ENCODE measurements around the gene HMX3. TPM values are rescaled to one million over a fixed set of nuclear protein-coding genes. Genes with fewer than 3 reads are reported as not detected.

The HMX3 gene
- total RNA-seq, 2 experiments from 2014 or later, result 0.34 TPM; not detected in 1

- POLR2A ChIA-PET, result interaction anchor here (1.2 to 3.1 kb wide), 4 partner anchors 10 to 96 kb away, joined by 3 to 24 read pairs (median 13); no protein-coding TSS in a partner anchor
- no peak for ATAC-seq (ENCODE audit: poor library complexity)
Measured at GRCh38 chr10:123149568-123150270, 13.9 kb downstream of the HMX3 start.

DNA sequence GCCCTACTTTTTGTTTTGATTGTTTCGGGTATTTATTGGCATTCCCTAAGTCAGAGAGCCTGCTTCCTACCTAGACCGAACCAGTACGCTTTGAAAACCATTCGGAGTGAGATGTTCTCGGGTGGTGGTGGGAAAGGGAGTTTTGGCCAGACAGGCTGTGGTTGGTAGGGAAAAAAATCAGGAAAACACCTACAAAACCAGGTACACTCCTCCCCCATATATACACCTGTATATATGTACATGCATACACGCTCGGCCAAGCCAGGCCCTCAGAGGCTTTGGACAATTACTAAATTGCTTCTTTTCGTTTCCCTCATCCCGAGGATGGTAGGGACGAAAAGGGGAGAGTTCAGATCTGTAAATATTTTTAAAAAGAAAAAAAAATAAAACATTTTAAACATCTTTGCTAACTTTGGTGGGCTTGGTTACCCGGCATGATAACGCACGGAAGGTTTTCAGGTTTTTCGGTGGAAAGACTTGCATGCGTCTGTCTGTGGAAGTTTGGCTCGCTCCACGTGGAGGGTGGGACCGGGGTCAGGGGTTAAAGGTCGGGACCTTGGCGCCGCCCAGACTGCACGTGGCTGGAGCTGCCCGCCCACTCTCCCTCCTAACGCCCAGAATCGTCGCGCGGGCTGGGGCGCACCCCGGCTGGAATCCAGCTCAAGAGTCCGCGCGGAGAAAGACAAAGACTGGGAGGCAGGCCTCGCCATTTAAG is 14.7 kb downstream of the HMX3 start:
- Mint-ChIP-seq H3K27me3 (peaks cover 48% of the 10 kb centered on the region), H3K27ac (no peak overlapping the region), H3K4me3 (peak overlapping the region; percentile 89), H3K4me1 (ENCODE audit: low read depth) (peaks cover 63% of the 10 kb centered on the region), H3K9me3 (no peaks in the 10 kb centered on the region), H3K36me3 (ENCODE audit: low read depth) (peaks cover 14% of the 10 kb centered on the region)
- Histone ChIP-seq H3K4me3 (ENCODE audit: low read length) (peak overlapping the region; percentile 58), H3K27me3 (ENCODE audit: control insufficient read depth in 1 of 2, insufficient read depth in 2 of 2, low read length in 2 of 2) (peaks cover 58 to 60% of the 10 kb centered on the region in 2 experiments), H3K27ac (ENCODE audit: low read depth in 1 of 2, low read length in 2 of 2) (no peak overlapping the region), H3K36me3 (ENCODE audit: insufficient read depth, low read length) (no peaks in the 10 kb centered on the region), H3K9me3 (ENCODE audit: control insufficient read depth in 1 of 2, insufficient read depth in 1 of 2, low read length in 2 of 2) (peaks cover 0 to 43% of the 10 kb centered on the region in 2 experiments), H3K4me1 (ENCODE audit: insufficient read depth, low read length) (peaks cover 77% of the 10 kb centered on the region)
- intact Hi-C loops (cut with DNase I, micrococcal nuclease), result loop anchor here (5.0 to 10.0 kb wide), 8 partner anchors 143 to 1767 kb away; partner anchors contain the start of genes ACADSB (in 1 of the 2), EEF1AKMT2 (in 1 of the 2), FAM24B (in 1 of the 2) and IKZF5 (in 1 of the 2)
- ATAC-seq (ENCODE audit: poor library complexity) (no peak), DNase-seq (peak in 1 of 14 experiments; percentile 26)
- ChIA-PET POLR2A (interaction anchor here (1.2 to 3.1 kb wide), 4 partner anchors 9 to 95 kb away, joined by 3 to 24 read pairs (median 13); no protein-coding TSS in a partner anchor), CTCF (interaction anchor here (0.7 to 1.9 kb wide), 2 partner anchors 11 to 77 kb away, joined by 3 to 4 read pairs; no protein-coding TSS in a partner anchor)
- TF ChIP-seq, protein P1, sequence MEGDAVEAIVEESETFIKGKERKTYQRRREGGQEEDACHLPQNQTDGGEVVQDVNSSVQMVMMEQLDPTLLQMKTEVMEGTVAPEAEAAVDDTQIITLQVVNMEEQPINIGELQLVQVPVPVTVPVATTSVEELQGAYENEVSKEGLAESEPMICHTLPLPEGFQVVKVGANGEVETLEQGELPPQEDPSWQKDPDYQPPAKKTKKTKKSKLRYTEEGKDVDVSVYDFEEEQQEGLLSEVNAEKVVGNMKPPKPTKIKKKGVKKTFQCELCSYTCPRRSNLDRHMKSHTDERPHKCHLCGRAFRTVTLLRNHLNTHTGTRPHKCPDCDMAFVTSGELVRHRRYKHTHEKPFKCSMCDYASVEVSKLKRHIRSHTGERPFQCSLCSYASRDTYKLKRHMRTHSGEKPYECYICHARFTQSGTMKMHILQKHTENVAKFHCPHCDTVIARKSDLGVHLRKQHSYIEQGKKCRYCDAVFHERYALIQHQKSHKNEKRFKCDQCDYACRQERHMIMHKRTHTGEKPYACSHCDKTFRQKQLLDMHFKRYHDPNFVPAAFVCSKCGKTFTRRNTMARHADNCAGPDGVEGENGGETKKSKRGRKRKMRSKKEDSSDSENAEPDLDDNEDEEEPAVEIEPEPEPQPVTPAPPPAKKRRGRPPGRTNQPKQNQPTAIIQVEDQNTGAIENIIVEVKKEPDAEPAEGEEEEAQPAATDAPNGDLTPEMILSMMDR (IDR thresholded peaks at IDR 0.05), result no peak

More at GRCh38 chr10:123149568-123150270, 13.9 kb downstream of the HMX3 start:
- Histone ChIP-seq H3K36me3 (ENCODE audit: insufficient read depth, low read length) (no peaks in the 10 kb centered on the region), H3K27me3 (ENCODE audit: control insufficient read depth in 1 of 2, insufficient read depth in 2 of 2, low read length in 2 of 2) (peaks cover 65 to 67% of the 10 kb centered on the region in 2 experiments), H3K27ac (ENCODE audit: low read depth in 1 of 2, low read length in 2 of 2) (no peak overlapping the region), H3K9me3 (ENCODE audit: control insufficient read depth in 1 of 2, insufficient read depth in 1 of 2, low read length in 2 of 2) (peaks cover 0 to 50% of the 10 kb centered on the region in 2 experiments), H3K4me1 (ENCODE audit: insufficient read depth, low read length) (peaks cover 77% of the 10 kb centered on the region), H3K4me3 (ENCODE audit: low read length) (peak overlapping the region; percentile 51)
- H3K27me3 Mint-ChIP-seq, result peaks cover 55% of the 10 kb centered on the region
- peaks cover 7% of the 10 kb centered on the region for H3K36me3 Mint-ChIP-seq (ENCODE audit: low read depth)
- H3K9me3 Mint-ChIP-seq, result no peaks in the 10 kb centered on the region
- DNase-seq, result peak in 7 of 14 experiments; percentile 42 to 76 (median 51)
- CTCF ChIA-PET, result interaction anchor here (1.4 to 1.9 kb wide), 3 partner anchors 15 to 78 kb away, joined by 3 to 4 read pairs (median 4); no protein-coding TSS in a partner anchor
- intact Hi-C loops (cut with DNase I, micrococcal nuclease), result loop anchor here (5.0 to 10.0 kb wide), 8 partner anchors 142 to 1768 kb away; partner anchors contain the start of genes ACADSB (in 1 of the 2), EEF1AKMT2 (in 1 of the 2), FAM24B (in 1 of the 2) and IKZF5 (in 1 of the 2)
- H3K4me3 Mint-ChIP-seq, result peak overlapping the region; percentile 89
- H3K27ac Mint-ChIP-seq, result no peak overlapping the region
- TF ChIP-seq, protein P1 (IDR thresholded peaks at IDR 0.05), result no peak
- H3K4me1 Mint-ChIP-seq (ENCODE audit: low read depth), result peaks cover 64% of the 10 kb centered on the region
